K562 (cell line): Measurements from ENCODE around the gene KLHDC7B.

Source experiments
- ELF2 ChIP-seq: fragments of 250-450 bp; sonication (Bioruptor Pico); IDR thresholded peaks from 2 replicates; pipeline ENCODE4 v1.5.0; 2021; ENCODE audit warnings: mild to moderate bottlenecking
- FOSL1 ChIP-seq: fragments of 200-800 bp; sonication (Bioruptor generic); conservative IDR thresholded peaks from 2 replicates; pipeline ENCODE4 v1.6.1; 2016; ENCODE audit warnings: missing genetic modification characterization, missing compliant biosample characterization
- GABPA ChIP-seq: fragments of 200-800 bp; sonication (Bioruptor generic); conservative IDR thresholded peaks from 2 replicates; pipeline ENCODE4 v1.6.1; 2016; ENCODE audit warnings: low read depth, missing genetic modification characterization, missing compliant biosample characterization
- MIER1 ChIP-seq: fragments of 450-650 bp; IDR thresholded peaks from 2 replicates; pipeline ENCODE4 v1.6.1; 2016; ENCODE audit warnings: antibody characterized with exemption, mild to moderate bottlenecking, low read depth
- NR2C1 ChIP-seq, 2 experiments: fragments of 450-650 bp; IDR thresholded peaks; 2 replicates each; pipeline ENCODE4 v1.6.1; 2017; ENCODE audit warnings: mild to moderate bottlenecking in 2 of 2, antibody characterized with exemption in 1 of 2, inconsistent platforms in 1 of 2, missing compliant biosample characterization in 1 of 2, missing genetic modification characterization in 1 of 2
- SPI1 ChIP-seq: IDR thresholded peaks from 2 replicates; pipeline ENCODE4 v1.6.1; 2011; ENCODE audit warnings: low read depth, low read length, control low read depth, borderline replicate concordance
- TAF1 ChIP-seq: IDR thresholded peaks from 2 replicates; pipeline ENCODE4 v1.6.1; 2011; ENCODE audit warnings: mild to moderate bottlenecking, low read length, moderate library complexity; ENCODE audit not compliant: insufficient read depth, control insufficient read depth, severe bottlenecking; ENCODE audit errors: extremely low read depth
- XRCC5 ChIP-seq: fragments of 200-400 bp; formaldehyde crosslinking; IDR thresholded peaks from 2 replicates; pipeline ENCODE4 v1.6.1; 2017; ENCODE audit warnings: low read depth, mild to moderate bottlenecking, low read length
- ZBTB7A ChIP-seq: IDR thresholded peaks from 2 replicates; pipeline ENCODE4 v1.6.1; 2011; ENCODE audit warnings: low read depth, mild to moderate bottlenecking, low read length, moderate library complexity, borderline replicate concordance; ENCODE audit not compliant: control insufficient read depth
- ZNF184 ChIP-seq: sonication (generic); formaldehyde crosslinking; IDR thresholded peaks from 2 replicates; pipeline ENCODE4 v1.5.0; 2020; ENCODE audit warnings: missing genetic modification reagents
- ZNF224 ChIP-seq: sonication (generic); formaldehyde crosslinking; IDR thresholded peaks from 2 replicates; pipeline ENCODE4 v1.8.0; 2022; ENCODE audit warnings: mild to moderate bottlenecking, missing genetic modification reagents
- TF ChIP-seq, protein P1 (sequence below), 3 experiments: IDR thresholded peaks in 2 of 3; conservative IDR thresholded peaks in 1 of 3; 2 replicates each; pipeline ENCODE4 v1.5.1; 2011 to 2012; ENCODE audit warnings: low read length in 3 of 3, mild to moderate bottlenecking in 3 of 3, control low read depth in 2 of 3, improper control_type of control experiment in 1 of 3, inconsistent platforms in 1 of 3, low read depth in 1 of 3, mixed read lengths in 1 of 3, moderate library complexity in 1 of 3; ENCODE audit not compliant: insufficient read depth in 2 of 3
- TF ChIP-seq, protein P2 (sequence below), 2 experiments: fragments of 450-650 bp; formaldehyde crosslinking in 1 of 2; IDR thresholded peaks; 2 replicates each; pipeline versions ENCODE4 v1.4.0 to v1.6.1; 2014 to 2020; ENCODE audit warnings: mild to moderate bottlenecking in 2 of 2, borderline replicate concordance in 1 of 2, low read depth in 1 of 2

DNA sequence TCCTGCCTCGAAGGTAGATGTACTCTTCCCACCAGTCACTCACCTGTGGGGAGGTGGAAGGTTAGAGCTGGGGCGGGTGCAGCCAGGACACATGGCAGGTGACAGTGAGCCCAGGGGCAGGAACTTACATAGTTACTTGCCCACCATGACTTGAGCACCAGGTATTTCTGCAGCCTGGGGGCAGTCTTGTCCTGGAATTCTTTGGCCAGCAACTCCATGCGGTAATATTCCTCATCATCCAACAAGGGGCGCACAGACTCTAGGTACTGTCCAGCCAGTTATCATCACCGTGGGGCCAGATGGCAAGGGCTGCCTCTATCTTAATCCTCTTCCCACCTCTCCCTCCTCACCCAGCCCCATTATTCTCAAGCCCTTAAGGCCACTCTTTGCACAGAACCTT is 30.4 kb downstream of the KLHDC7B start:
- no peak for TF ChIP-seq MIER1
- TF ChIP-seq ZNF184: no peak
- TF ChIP-seq SPI1: no peak
- TF ChIP-seq TAF1: no peak
- TF ChIP-seq, protein P1, sequence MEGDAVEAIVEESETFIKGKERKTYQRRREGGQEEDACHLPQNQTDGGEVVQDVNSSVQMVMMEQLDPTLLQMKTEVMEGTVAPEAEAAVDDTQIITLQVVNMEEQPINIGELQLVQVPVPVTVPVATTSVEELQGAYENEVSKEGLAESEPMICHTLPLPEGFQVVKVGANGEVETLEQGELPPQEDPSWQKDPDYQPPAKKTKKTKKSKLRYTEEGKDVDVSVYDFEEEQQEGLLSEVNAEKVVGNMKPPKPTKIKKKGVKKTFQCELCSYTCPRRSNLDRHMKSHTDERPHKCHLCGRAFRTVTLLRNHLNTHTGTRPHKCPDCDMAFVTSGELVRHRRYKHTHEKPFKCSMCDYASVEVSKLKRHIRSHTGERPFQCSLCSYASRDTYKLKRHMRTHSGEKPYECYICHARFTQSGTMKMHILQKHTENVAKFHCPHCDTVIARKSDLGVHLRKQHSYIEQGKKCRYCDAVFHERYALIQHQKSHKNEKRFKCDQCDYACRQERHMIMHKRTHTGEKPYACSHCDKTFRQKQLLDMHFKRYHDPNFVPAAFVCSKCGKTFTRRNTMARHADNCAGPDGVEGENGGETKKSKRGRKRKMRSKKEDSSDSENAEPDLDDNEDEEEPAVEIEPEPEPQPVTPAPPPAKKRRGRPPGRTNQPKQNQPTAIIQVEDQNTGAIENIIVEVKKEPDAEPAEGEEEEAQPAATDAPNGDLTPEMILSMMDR (IDR thresholded peaks at IDR 0.05 in 2 of 3, conservative IDR thresholded peaks at IDR 0.05 in 1 of 3; ENCODE audit: insufficient read depth in 2 of 3, low read depth in 1 of 3, low read length in 3 of 3): peak; percentile 86 to 99 (median 99)
- TF ChIP-seq ZBTB7A: no peak
- TF ChIP-seq, protein P2, sequence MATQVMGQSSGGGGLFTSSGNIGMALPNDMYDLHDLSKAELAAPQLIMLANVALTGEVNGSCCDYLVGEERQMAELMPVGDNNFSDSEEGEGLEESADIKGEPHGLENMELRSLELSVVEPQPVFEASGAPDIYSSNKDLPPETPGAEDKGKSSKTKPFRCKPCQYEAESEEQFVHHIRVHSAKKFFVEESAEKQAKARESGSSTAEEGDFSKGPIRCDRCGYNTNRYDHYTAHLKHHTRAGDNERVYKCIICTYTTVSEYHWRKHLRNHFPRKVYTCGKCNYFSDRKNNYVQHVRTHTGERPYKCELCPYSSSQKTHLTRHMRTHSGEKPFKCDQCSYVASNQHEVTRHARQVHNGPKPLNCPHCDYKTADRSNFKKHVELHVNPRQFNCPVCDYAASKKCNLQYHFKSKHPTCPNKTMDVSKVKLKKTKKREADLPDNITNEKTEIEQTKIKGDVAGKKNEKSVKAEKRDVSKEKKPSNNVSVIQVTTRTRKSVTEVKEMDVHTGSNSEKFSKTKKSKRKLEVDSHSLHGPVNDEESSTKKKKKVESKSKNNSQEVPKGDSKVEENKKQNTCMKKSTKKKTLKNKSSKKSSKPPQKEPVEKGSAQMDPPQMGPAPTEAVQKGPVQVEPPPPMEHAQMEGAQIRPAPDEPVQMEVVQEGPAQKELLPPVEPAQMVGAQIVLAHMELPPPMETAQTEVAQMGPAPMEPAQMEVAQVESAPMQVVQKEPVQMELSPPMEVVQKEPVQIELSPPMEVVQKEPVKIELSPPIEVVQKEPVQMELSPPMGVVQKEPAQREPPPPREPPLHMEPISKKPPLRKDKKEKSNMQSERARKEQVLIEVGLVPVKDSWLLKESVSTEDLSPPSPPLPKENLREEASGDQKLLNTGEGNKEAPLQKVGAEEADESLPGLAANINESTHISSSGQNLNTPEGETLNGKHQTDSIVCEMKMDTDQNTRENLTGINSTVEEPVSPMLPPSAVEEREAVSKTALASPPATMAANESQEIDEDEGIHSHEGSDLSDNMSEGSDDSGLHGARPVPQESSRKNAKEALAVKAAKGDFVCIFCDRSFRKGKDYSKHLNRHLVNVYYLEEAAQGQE (IDR thresholded peaks at IDR 0.05; ENCODE audit: borderline replicate concordance): peak; percentile 91
- TF ChIP-seq, protein P2 (CRISPR knock-in tag; IDR thresholded peaks at IDR 0.05; ENCODE audit: low read depth): no peak
- TF ChIP-seq ELF2 (CRISPR knock-in tag): no peak
- TF ChIP-seq GABPA (tag): no peak
- TF ChIP-seq NR2C1 (IDR thresholded peaks at IDR 0.05): no peak
- TF ChIP-seq NR2C1 (tag; IDR thresholded peaks at IDR 0.05): no peak
- TF ChIP-seq FOSL1: no peak
- no peak for TF ChIP-seq XRCC5
- no peak for TF ChIP-seq ZNF224 (CRISPR knock-in tag)
